Measurements from ENCODE around the gene VPS72.
A peak's percentile ranks its signal among the peaks of the same experiment; 100 is the strongest.

VPS72 gene

GRCh38 chr1:151164732-151165280, 25.2 kb downstream of the VPS72 start:
- H3K4me3 ChIP-seq (IDR thresholded peaks at IDR 0.05; ENCODE audit: insufficient read depth, low read depth, low read length), result peak overlapping the region; percentile 97
- H3K4me2 ChIP-seq, result peak overlapping the region; percentile 91
- H4K20me1 ChIP-seq (ENCODE audit: insufficient read depth), result no peaks in the 10 kb centered on the region
- peaks cover 24% of the 10 kb centered on the region for H3K4me1 ChIP-seq (ENCODE audit: low read depth, poor library complexity, severe bottlenecking)
- no peak overlapping the region for H3K9ac ChIP-seq
- peak overlapping the region; percentile 90; the same call in 1 of the 2 replicates for H2AFZ ChIP-seq (ENCODE audit: low read depth)
- H3K27me3 ChIP-seq (ENCODE audit: insufficient read depth, low read depth), result no peaks in the 10 kb centered on the region
- no peak for TF ChIP-seq CTCF (conservative IDR thresholded peaks at IDR 0.05; ENCODE audit: low read depth, low read length)
- H3K27ac ChIP-seq, result no peak overlapping the region
- peaks cover 7% of the 10 kb centered on the region; the same call in 1 of the 2 replicates for H3K36me3 ChIP-seq (ENCODE audit: insufficient read depth)
- H3K79me2 ChIP-seq (ENCODE audit: insufficient read depth, low read depth), result peaks cover 17% of the 10 kb centered on the region

GRCh38 chr1:151159373-151159772, 30.6 kb downstream of the VPS72 start:
- H3K9ac ChIP-seq, result no peak overlapping the region
- no peak overlapping the region for H3K4me2 ChIP-seq
- TF ChIP-seq CTCF (conservative IDR thresholded peaks at IDR 0.05; ENCODE audit: low read depth, low read length), result no peak
- no peak overlapping the region for H2AFZ ChIP-seq (ENCODE audit: low read depth)
- H3K4me3 ChIP-seq (IDR thresholded peaks at IDR 0.05; ENCODE audit: insufficient read depth, low read depth, low read length), result no peak overlapping the region
- H3K27ac ChIP-seq, result no peak overlapping the region
- peaks cover 22% of the 10 kb centered on the region for H3K4me1 ChIP-seq (ENCODE audit: low read depth, poor library complexity, severe bottlenecking)
- H3K27me3 ChIP-seq (ENCODE audit: insufficient read depth, low read depth), result no peaks in the 10 kb centered on the region
- H3K36me3 ChIP-seq (ENCODE audit: insufficient read depth), result no peaks in the 10 kb centered on the region
- H3K79me2 ChIP-seq (ENCODE audit: insufficient read depth, low read depth), result no peaks in the 10 kb centered on the region
- H4K20me1 ChIP-seq (ENCODE audit: insufficient read depth), result no peaks in the 10 kb centered on the region

- Histone ChIP-seq H2AFZ (ENCODE audit: low read depth) (no peak overlapping the region), H3K79me2 (ENCODE audit: insufficient read depth, low read depth) (no peaks in the 10 kb centered on the region), H3K4me1 (ENCODE audit: low read depth, poor library complexity, severe bottlenecking) (peaks cover 22% of the 10 kb centered on the region), H3K27me3 (ENCODE audit: insufficient read depth, low read depth) (no peaks in the 10 kb centered on the region), H3K27ac (no peak overlapping the region), H3K9ac (no peak overlapping the region), H3K4me3 (IDR thresholded peaks at IDR 0.05; ENCODE audit: insufficient read depth, low read depth, low read length) (no peak overlapping the region), H3K4me2 (no peak overlapping the region), H3K36me3 (ENCODE audit: insufficient read depth) (no peaks in the 10 kb centered on the region), H4K20me1 (ENCODE audit: insufficient read depth) (no peaks in the 10 kb centered on the region)
- TF ChIP-seq CTCF (conservative IDR thresholded peaks at IDR 0.05; ENCODE audit: low read depth, low read length), result no peak
These were observed 31.2 kb downstream of the VPS72 start for GRCh38 chr1:151158751-151159251.

GRCh38 chr1:151158326-151158725, 31.7 kb downstream of the VPS72 start:
- Histone ChIP-seq H3K4me2 (no peak overlapping the region), H3K27me3 (ENCODE audit: insufficient read depth, low read depth) (no peaks in the 10 kb centered on the region), H3K4me3 (IDR thresholded peaks at IDR 0.05; ENCODE audit: insufficient read depth, low read depth, low read length) (no peak overlapping the region), H2AFZ (ENCODE audit: low read depth) (no peak overlapping the region), H3K27ac (no peak overlapping the region), H3K4me1 (ENCODE audit: low read depth, poor library complexity, severe bottlenecking) (peaks cover 22% of the 10 kb centered on the region), H3K36me3 (ENCODE audit: insufficient read depth) (no peaks in the 10 kb centered on the region), H3K79me2 (ENCODE audit: insufficient read depth, low read depth) (no peaks in the 10 kb centered on the region), H3K9ac (no peak overlapping the region), H4K20me1 (ENCODE audit: insufficient read depth) (no peaks in the 10 kb centered on the region)
- no peak for TF ChIP-seq CTCF (conservative IDR thresholded peaks at IDR 0.05; ENCODE audit: low read depth, low read length)

All from KMS-11 (cell line).